T-cell (primary cell): ENCODE data around the gene DEPP1. TPM values are rescaled to one million over a fixed set of nuclear protein-coding genes. Genes with fewer than 3 reads are reported as not detected.
A peak's percentile ranks its signal among the peaks of the same experiment; 100 is the strongest.

ENCODE experiments used
- ATAC-seq, 4 experiments: fragments of 200-7000 bp in 3 of 4; fragments of 150-1000 bp in 1 of 4; cut with Tn5 transposase; replicated peaks in 1 of 4; 1 replicate in 3 of 4; 2 replicates in 1 of 4; pipeline ENCODE4 v1.10.0; 2021; ENCODE audit warnings: moderate library complexity in 3 of 4, mild to moderate bottlenecking in 2 of 4, moderate number of reproducible peaks in 1 of 4
- CTCF ChIA-PET, 2 donors: fragments of 300-600 bp; sonication (Branson Sonifier 250); formaldehyde crosslinking; loops; one replicate each; lab custom pipeline; 2022; ENCODE audit warnings: antibody characterized with exemption in 2 of 2; lab: Charles Lee
- POLR2A ChIA-PET, 2 donors: fragments of 300-600 bp; sonication (Branson Sonifier 250); formaldehyde crosslinking; loops; one replicate each; lab custom pipeline; 2022; ENCODE audit warnings: antibody characterized with exemption in 2 of 2; lab: Charles Lee
- DNase-seq, 35 experiments: peaks; one replicate each; pipeline versions ENCODE4 v3.0.0 to v3.0.0-alpha.2; 2013 to 2023
- H3K27ac ChIP-seq: one replicate; pipeline ENCODE4 v1.5.1; 2013; ENCODE audit warnings: low read length
- H3K27me3 ChIP-seq, 2 experiments: replicated peaks in 1 of 2; 1 replicate in 1 of 2; 2 replicates in 1 of 2; pipeline versions ENCODE4 v1.6.1 to v1.7.0; 2013; ENCODE audit warnings: low read length in 1 of 2, mixed read lengths in 1 of 2; ENCODE audit not compliant: control insufficient read depth in 2 of 2, insufficient read depth in 2 of 2; ENCODE audit errors: extremely low read depth in 1 of 2
- H3K36me3 ChIP-seq, 2 donors: 1 replicate in 1 of 2; 2 replicates in 1 of 2; pipeline versions ENCODE4 v1.6.1 to v1.7.0; 2013; ENCODE audit warnings: low read length in 1 of 2; ENCODE audit not compliant: control insufficient read depth in 2 of 2, insufficient read depth in 1 of 2; ENCODE audit errors: extremely low read depth in 1 of 2
- H3K4me1 ChIP-seq, 2 experiments: 1 replicate in 1 of 2; 2 replicates in 1 of 2; pipeline versions ENCODE4 v1.6.1 to v1.7.0; 2013; ENCODE audit warnings: low read length in 2 of 2, mixed read lengths in 1 of 2; ENCODE audit not compliant: insufficient read depth in 2 of 2, control insufficient read depth in 1 of 2; ENCODE audit errors: extremely low read depth in 1 of 2
- H3K4me3 ChIP-seq, 2 donors: 1 replicate in 1 of 2; 2 replicates in 1 of 2; pipeline versions ENCODE4 v1.5.1 to v1.7.0; 2013; ENCODE audit warnings: mild to moderate bottlenecking in 2 of 2, low read length in 1 of 2, moderate library complexity in 1 of 2; ENCODE audit not compliant: control insufficient read depth in 1 of 2; ENCODE audit errors: extremely low read depth in 1 of 2
- H3K9me3 ChIP-seq: 2 replicates; pipeline ENCODE4 v1.7.0; 2013
- H3K27ac Mint-ChIP-seq, 2 donors: one replicate each; pipeline ENCODE4 v1.8.0; 2020 to 2021; ENCODE audit warnings: mild to moderate bottlenecking in 2 of 2, mixed read lengths in 2 of 2
- H3K27me3 Mint-ChIP-seq, 2 donors: one replicate each; pipeline ENCODE4 v1.8.0; 2021 to 2022; ENCODE audit warnings: mixed read lengths in 2 of 2
- H3K36me3 Mint-ChIP-seq: one replicate; pipeline ENCODE4 v1.8.0; 2021; ENCODE audit warnings: mixed read lengths
- H3K4me1 Mint-ChIP-seq, 3 donors: one replicate each; pipeline ENCODE4 v1.8.0; 2020 to 2022; ENCODE audit warnings: mixed read lengths in 3 of 3, mild to moderate bottlenecking in 1 of 3
- H3K4me3 Mint-ChIP-seq, 3 donors: one replicate each; pipeline ENCODE4 v1.8.0; 2020 to 2022; ENCODE audit warnings: mild to moderate bottlenecking in 3 of 3, mixed read lengths in 3 of 3, moderate library complexity in 3 of 3
- H3K9me3 Mint-ChIP-seq, 3 donors: one replicate each; pipeline ENCODE4 v1.8.0; 2020 to 2022; ENCODE audit warnings: mixed read lengths in 3 of 3
- WGBS: methylation state at CpG from one replicate; pipeline ENCODE4 v1.1.5; 2013; ENCODE audit warnings: missing lambda C conversion rate; ENCODE audit not compliant: insufficient coverage; 5-methylcytosine and 5-hydroxymethylcytosine counted together
- total RNA-seq, 35 experiments: library from RNA in 6 of 35; stranded (reverse) in 6 of 35; fragments of 120-200 nt in 1 of 35; gene quantifications; one replicate each; pipeline versions ENCODE4 v1.2.1 to v1.2.4 and lab custom pipeline; 2013 to 2026

DEPP1 gene
- total RNA-seq, 5 donors from 2014 or later (not counting 1 experiment from before 2014, with no cell fraction given) = 0.30 to 0.66 (median 0.35) TPM; not detected in 2

GRCh38 chr10:44934416-44935200 lies 44.0 kb downstream of the DEPP1 start:
- Histone ChIP-seq H3K9me3 (no peaks in the 10 kb centered on the region), H3K27me3 (peaks cover 0 to 25% of the 10 kb centered on the region in 2 experiments), H3K36me3 (no peaks in the 10 kb centered on the region), H3K27ac (no peak overlapping the region), H3K4me1 (peaks cover 8 to 13% of the 10 kb centered on the region in 2 experiments), H3K4me3 (no peak overlapping the region)
- CTCF ChIA-PET = interaction anchor here in 1 of 2 donors (1.4 to 2.6 kb wide), 2 partner anchors 39 to 41 kb away, joined by 3 to 12 read pairs; no protein-coding TSS in a partner anchor
- no peak for DNase-seq
- ATAC-seq = no peak
- WGBS = 95% methylated on average over 8 of the region's 18 CpGs
- H3K9me3 Mint-ChIP-seq = peaks cover 0 to 9% (median 0%) of the 10 kb centered on the region in 3 donors
- peaks cover 2 to 5% of the 10 kb centered on the region in 2 donors for H3K27me3 Mint-ChIP-seq
- no peaks in the 10 kb centered on the region for H3K36me3 Mint-ChIP-seq
- H3K4me1 Mint-ChIP-seq = peaks cover 6 to 7% (median 6%) of the 10 kb centered on the region in 3 donors
- H3K27ac Mint-ChIP-seq = no peak overlapping the region
- POLR2A ChIA-PET = no interaction called here
- no peak overlapping the region for H3K4me3 Mint-ChIP-seq

DNA sequence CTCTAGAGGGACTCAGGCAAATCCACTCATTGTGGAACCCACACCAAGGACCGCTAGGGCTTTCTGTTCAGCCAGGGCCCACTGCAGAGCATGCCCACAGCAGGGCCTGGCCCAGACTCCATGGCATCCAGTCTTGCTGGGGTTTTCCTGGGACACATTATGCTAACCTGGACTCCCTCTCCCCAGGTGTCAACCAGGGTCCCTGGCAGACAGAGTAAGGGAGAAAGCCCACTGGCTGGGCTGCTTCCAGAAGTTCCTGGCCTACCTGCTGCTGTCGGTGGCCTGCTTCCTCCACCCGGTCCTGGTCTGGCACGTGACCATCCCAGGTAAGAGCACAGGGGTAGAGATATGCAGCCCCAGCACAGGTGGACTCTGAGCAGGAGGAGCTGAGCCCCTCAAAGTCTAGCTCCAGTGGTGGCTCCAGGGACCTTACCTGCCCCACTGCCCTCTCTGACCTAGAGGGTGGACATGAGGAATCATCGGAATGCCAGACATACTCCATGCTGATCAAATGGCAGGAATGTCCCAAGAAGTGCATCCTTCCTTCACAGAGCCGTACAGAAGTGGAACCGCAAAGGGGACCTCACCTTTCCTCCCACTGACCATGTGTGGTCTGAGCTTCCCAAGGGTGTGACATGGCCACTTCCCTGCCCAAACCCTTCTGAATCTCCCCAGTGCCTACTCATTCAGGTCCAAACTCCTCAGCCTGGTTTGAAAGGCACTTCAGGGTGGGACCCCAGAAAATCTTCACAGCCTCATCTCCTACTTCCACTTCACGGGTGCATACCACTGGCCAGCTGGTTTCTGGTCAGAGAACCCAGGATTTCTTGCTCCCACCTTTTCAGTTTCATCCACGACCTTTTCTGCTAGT lies 44.9 kb downstream of the DEPP1 start:
- peaks cover 8 to 13% of the 10 kb centered on the region in 2 experiments for H3K4me1 ChIP-seq
- no peak for DNase-seq
- H3K27me3 ChIP-seq = peaks cover 0 to 25% of the 10 kb centered on the region in 2 experiments
- Mint-ChIP-seq H3K27me3 (peaks cover 0 to 2% of the 10 kb centered on the region in 2 donors), H3K4me1 (peaks cover 6 to 7% (median 6%) of the 10 kb centered on the region in 3 donors), H3K36me3 (no peaks in the 10 kb centered on the region), H3K4me3 (no peak overlapping the region), H3K9me3 (peaks cover 0 to 3% (median 0%) of the 10 kb centered on the region in 3 donors), H3K27ac (no peak overlapping the region)
- no peaks in the 10 kb centered on the region for H3K9me3 ChIP-seq
- no peaks in the 10 kb centered on the region for H3K36me3 ChIP-seq
- WGBS = 78% methylated on average over 8 of the region's 9 CpGs
- no peak overlapping the region for H3K4me3 ChIP-seq
- H3K27ac ChIP-seq = no peak overlapping the region
- POLR2A ChIA-PET = no interaction called here
- ATAC-seq = no peak
- CTCF ChIA-PET = interaction anchor here (0.7 to 2.6 kb wide), 15 partner anchors 10 to 74 kb away, joined by 3 to 12 read pairs (median 5); partner anchors contain the start of gene DEPP1 (in 1 of the 2)

- DNase-seq (peak; percentile 34 to 84 (median 73)), ATAC-seq (peak; percentile 83 to 96 (median 90))
- Mint-ChIP-seq H3K36me3 (no peaks in the 10 kb centered on the region), H3K27me3 (no peaks in the 10 kb centered on the region), H3K4me3 (no peak overlapping the region), H3K4me1 (peaks cover 6 to 7% (median 6%) of the 10 kb centered on the region in 3 donors), H3K9me3 (no peaks in the 10 kb centered on the region), H3K27ac (no peak overlapping the region)
- POLR2A ChIA-PET = no interaction called here
- no peaks in the 10 kb centered on the region for H3K36me3 ChIP-seq
- H3K9me3 ChIP-seq = no peaks in the 10 kb centered on the region
- H3K27me3 ChIP-seq = peaks cover 0 to 25% of the 10 kb centered on the region in 2 experiments
- no peak overlapping the region for H3K27ac ChIP-seq
- CTCF ChIA-PET = interaction anchor here (0.6 to 2.6 kb wide), 16 partner anchors 11 to 75 kb away, joined by 3 to 12 read pairs (median 4); partner anchors contain the start of genes DEPP1 (in 1 of the 2) and RASSF4 (in 1 of the 2)
- H3K4me1 ChIP-seq = peaks cover 8 to 13% of the 10 kb centered on the region in 2 experiments
- WGBS = 62% methylated on average over 7 of the region's 10 CpGs
- H3K4me3 ChIP-seq = no peak overlapping the region
Observed at GRCh38 chr10:44932517-44933450, 45.8 kb downstream of the DEPP1 start.

GRCh38 chr10:44931621-44932516 lies 46.7 kb downstream of the DEPP1 start:
- Mint-ChIP-seq H3K36me3 (no peaks in the 10 kb centered on the region), H3K27me3 (no peaks in the 10 kb centered on the region), H3K27ac (no peak overlapping the region), H3K4me3 (no peak overlapping the region), H3K9me3 (no peaks in the 10 kb centered on the region), H3K4me1 (peaks cover 6 to 7% (median 6%) of the 10 kb centered on the region in 3 donors)
- no peak for DNase-seq
- ChIA-PET POLR2A (no interaction called here), CTCF (interaction anchor here (0.6 to 2.6 kb wide), 12 partner anchors 12 to 59 kb away, joined by 3 to 12 read pairs (median 5); partner anchors contain the start of genes DEPP1 (in 1 of the 2) and RASSF4 (in 1 of the 2))
- Histone ChIP-seq H3K9me3 (no peaks in the 10 kb centered on the region), H3K27me3 (peaks cover 0 to 25% of the 10 kb centered on the region in 2 experiments), H3K36me3 (no peaks in the 10 kb centered on the region), H3K4me3 (no peak overlapping the region), H3K4me1 (peaks cover 8 to 13% of the 10 kb centered on the region in 2 experiments), H3K27ac (no peak overlapping the region)
- ATAC-seq = no peak
- 84% methylated on average over 5 of the region's 10 CpGs for WGBS

DNA sequence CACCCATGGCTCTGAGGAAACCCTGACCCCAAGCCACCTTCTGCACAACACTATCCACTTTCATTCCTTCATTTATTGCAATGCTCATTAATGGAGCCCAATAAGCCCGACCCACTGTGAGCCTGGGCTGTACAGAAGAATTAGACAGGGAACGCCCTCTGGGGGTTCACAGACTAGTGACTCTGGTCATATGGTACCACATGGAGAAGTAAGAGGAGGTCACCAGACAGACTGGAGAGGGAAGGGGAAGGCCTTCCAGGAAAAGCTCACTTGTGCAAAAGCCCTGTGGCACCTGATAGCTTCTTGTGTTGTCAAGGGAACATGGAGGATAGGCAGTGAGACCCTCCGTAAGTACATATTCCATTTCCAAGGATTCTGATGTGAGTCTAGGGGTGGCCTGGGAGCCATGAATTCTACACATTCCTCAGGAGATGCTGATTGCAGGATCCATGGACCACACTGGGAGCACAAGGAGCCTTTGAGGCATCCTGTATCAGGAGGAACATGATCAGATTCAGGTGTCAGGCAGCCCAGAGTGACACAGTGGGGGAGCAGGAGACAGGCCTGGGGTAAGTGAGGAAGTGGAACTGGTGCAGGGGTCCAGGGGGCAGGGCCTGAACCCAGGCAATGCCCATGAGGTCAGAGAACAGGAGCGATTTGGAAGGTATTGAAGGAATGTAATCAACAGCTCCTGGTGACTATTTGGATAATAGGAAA lies 47.5 kb downstream of the DEPP1 start:
- POLR2A ChIA-PET = no interaction called here

More for the DNA sequence above, 47.5 kb downstream of the DEPP1 start:
- Mint-ChIP-seq H3K27me3 (no peaks in the 10 kb centered on the region), H3K27ac (no peak overlapping the region), H3K36me3 (no peaks in the 10 kb centered on the region), H3K4me1 (peaks cover 5 to 6% (median 6%) of the 10 kb centered on the region in 3 donors), H3K9me3 (no peaks in the 10 kb centered on the region), H3K4me3 (no peak overlapping the region)
- WGBS = 76% methylated on average over 3 of the region's 4 CpGs
- Histone ChIP-seq H3K36me3 (no peaks in the 10 kb centered on the region), H3K27ac (no peak overlapping the region), H3K9me3 (no peaks in the 10 kb centered on the region), H3K4me3 (no peak overlapping the region), H3K4me1 (peaks cover 5 to 13% of the 10 kb centered on the region in 2 experiments), H3K27me3 (peaks cover 0 to 25% of the 10 kb centered on the region in 2 experiments)
- no peak for DNase-seq
- CTCF ChIA-PET = no interaction called here
- ATAC-seq = no peak
